ENCODE data around the gene MOV10L1.

The MOV10L1 gene

DNA sequence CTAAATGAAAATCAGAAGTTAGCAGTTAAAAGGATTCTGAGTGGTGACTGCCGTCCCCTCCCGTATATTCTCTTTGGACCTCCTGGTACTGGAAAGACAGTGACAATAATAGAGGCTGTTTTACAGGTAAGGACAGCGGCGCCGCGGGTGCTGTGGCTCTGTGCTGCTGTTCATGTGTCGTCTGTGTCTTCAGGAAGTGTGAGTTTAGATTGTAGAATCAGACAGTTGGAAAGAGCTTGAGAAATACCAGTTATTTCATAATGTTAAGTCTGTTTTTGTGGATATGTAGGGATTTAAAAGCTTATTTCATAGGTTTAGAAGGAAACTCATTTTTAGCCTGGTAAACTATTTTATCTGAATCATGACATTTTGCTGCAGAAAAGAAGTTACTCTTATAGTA lies 53.3 kb downstream of the MOV10L1 start:
- Histone ChIP-seq H3K36me3 (replicated peaks; ENCODE audit: low read depth, low read length) (no peaks in the 10 kb centered on the region), H4K20me1 (ENCODE audit: insufficient read depth, low read length) (no peaks in the 10 kb centered on the region), H3K9ac (ENCODE audit: low read length) (no peak overlapping the region), H3K27me3 (ENCODE audit: low read depth, low read length) (no peaks in the 10 kb centered on the region), H3K4me2 (ENCODE audit: low read length) (no peak overlapping the region), H2AFZ (ENCODE audit: low read depth, low read length) (no peak overlapping the region), H3K4me3 (ENCODE audit: low read length) (no peak overlapping the region), H3K79me2 (ENCODE audit: low read length) (no peaks in the 10 kb centered on the region), H3K9me3 (ENCODE audit: insufficient read depth, low read length) (no peaks in the 10 kb centered on the region), H3K4me1 (ENCODE audit: low read length) (peaks cover 8% of the 10 kb centered on the region), H3K27ac (ENCODE audit: low read length) (no peak overlapping the region)
- TF ChIP-seq CTCF (IDR thresholded peaks at IDR 0.05; ENCODE audit: low read depth, low read length): no peak
- TF ChIP-seq EZH2phosphoT487 (IDR thresholded peaks at IDR 0.05; ENCODE audit: low read depth): no peak

GRCh38 chr22:50144005-50144614 lies 54.3 kb downstream of the MOV10L1 start:
- no peaks in the 10 kb centered on the region for H3K36me3 ChIP-seq (replicated peaks; ENCODE audit: low read depth, low read length)
- no peak overlapping the region for H3K27ac ChIP-seq (ENCODE audit: low read length)
- no peak for TF ChIP-seq EZH2phosphoT487 (IDR thresholded peaks at IDR 0.05; ENCODE audit: low read depth)
- TF ChIP-seq CTCF (IDR thresholded peaks at IDR 0.05; ENCODE audit: low read depth, low read length): peak; percentile 14
- no peak overlapping the region for H3K4me2 ChIP-seq (ENCODE audit: low read length)
- H2AFZ ChIP-seq (ENCODE audit: low read depth, low read length): no peak overlapping the region
- H4K20me1 ChIP-seq (ENCODE audit: insufficient read depth, low read length): no peaks in the 10 kb centered on the region
- H3K4me1 ChIP-seq (ENCODE audit: low read length): peaks cover 11% of the 10 kb centered on the region
- no peaks in the 10 kb centered on the region for H3K79me2 ChIP-seq (ENCODE audit: low read length)
- no peak overlapping the region for H3K9ac ChIP-seq (ENCODE audit: low read length)
- no peak overlapping the region for H3K4me3 ChIP-seq (ENCODE audit: low read length)
- H3K9me3 ChIP-seq (ENCODE audit: insufficient read depth, low read length): no peaks in the 10 kb centered on the region
- H3K27me3 ChIP-seq (ENCODE audit: low read depth, low read length): no peaks in the 10 kb centered on the region

- TF ChIP-seq CTCF (IDR thresholded peaks at IDR 0.05; ENCODE audit: low read depth, low read length) (no peak), EZH2phosphoT487 (IDR thresholded peaks at IDR 0.05; ENCODE audit: low read depth) (no peak)
- H3K9me3 ChIP-seq (ENCODE audit: insufficient read depth, low read length): no peaks in the 10 kb centered on the region
- no peak overlapping the region for H2AFZ ChIP-seq (ENCODE audit: low read depth, low read length)
- H3K4me2 ChIP-seq (ENCODE audit: low read length): no peak overlapping the region
- no peak overlapping the region for H3K9ac ChIP-seq (ENCODE audit: low read length)
- no peaks in the 10 kb centered on the region for H3K36me3 ChIP-seq (replicated peaks; ENCODE audit: low read depth, low read length)
- H3K27ac ChIP-seq (ENCODE audit: low read length): no peak overlapping the region
- H3K79me2 ChIP-seq (ENCODE audit: low read length): no peaks in the 10 kb centered on the region
- H3K27me3 ChIP-seq (ENCODE audit: low read depth, low read length): peaks cover 8% of the 10 kb centered on the region; the same call in 1 of the 2 replicates
- H4K20me1 ChIP-seq (ENCODE audit: insufficient read depth, low read length): no peaks in the 10 kb centered on the region
- peaks cover 2% of the 10 kb centered on the region; the same call in 1 of the 2 replicates for H3K4me1 ChIP-seq (ENCODE audit: low read length)
- no peak overlapping the region for H3K4me3 ChIP-seq (ENCODE audit: low read length)
Measured at GRCh38 chr22:50145721-50146438, 56.1 kb downstream of the MOV10L1 start.

DNA sequence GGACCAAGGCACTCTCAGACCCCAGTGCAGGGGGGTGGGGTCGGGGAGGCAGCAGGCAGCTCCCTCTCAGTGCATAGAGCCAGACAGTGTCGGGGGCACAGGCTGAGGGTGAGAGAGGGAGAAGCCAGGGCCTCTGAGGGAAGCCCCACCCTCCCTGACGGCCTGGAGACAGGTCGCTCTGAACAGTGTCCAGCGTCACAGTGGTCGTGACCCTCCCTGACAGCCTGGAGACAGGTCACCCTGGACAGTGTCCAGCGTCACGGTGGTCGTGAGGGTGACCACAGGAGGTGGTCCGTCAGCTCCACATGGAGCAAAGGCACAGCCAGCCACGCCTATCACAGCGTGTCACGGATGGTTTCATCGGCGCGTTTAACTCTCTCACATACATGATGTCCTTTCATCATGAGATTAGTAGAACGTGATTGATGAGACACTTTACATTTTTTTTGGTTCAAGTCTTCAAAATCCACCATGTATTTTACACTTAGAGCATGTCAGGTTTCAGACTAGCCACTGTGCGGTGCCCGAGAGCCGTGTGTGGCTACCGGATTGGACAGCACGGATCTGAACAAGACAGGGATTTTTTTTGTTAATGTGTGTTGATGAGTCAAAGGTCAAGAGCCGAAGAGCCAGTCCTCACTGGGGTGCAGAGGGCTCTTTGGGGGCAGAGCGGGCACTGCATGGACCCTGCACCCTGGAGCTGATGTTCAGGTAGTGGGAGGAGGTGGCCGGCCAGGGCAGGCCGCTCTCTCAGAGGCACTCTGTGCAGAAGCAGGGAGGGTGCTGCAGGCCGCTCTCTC lies 56.8 kb downstream of the MOV10L1 start:
- H2AFZ ChIP-seq (ENCODE audit: low read depth, low read length): no peak overlapping the region

More for the DNA sequence above, 56.8 kb downstream of the MOV10L1 start:
- Histone ChIP-seq H3K4me1 (ENCODE audit: low read length) (peaks cover 2% of the 10 kb centered on the region; the same call in 1 of the 2 replicates), H3K4me3 (ENCODE audit: low read length) (peak overlapping the region; percentile 4; the same call in 1 of the 2 replicates), H3K36me3 (replicated peaks; ENCODE audit: low read depth, low read length) (no peaks in the 10 kb centered on the region), H3K9me3 (ENCODE audit: insufficient read depth, low read length) (no peaks in the 10 kb centered on the region), H3K27ac (ENCODE audit: low read length) (no peak overlapping the region), H3K79me2 (ENCODE audit: low read length) (no peaks in the 10 kb centered on the region), H3K9ac (ENCODE audit: low read length) (no peak overlapping the region), H3K4me2 (ENCODE audit: low read length) (peak overlapping the region; percentile 31), H4K20me1 (ENCODE audit: insufficient read depth, low read length) (no peaks in the 10 kb centered on the region), H3K27me3 (ENCODE audit: low read depth, low read length) (peaks cover 8% of the 10 kb centered on the region; the same call in 1 of the 2 replicates)
- peak; percentile 82 for TF ChIP-seq CTCF (IDR thresholded peaks at IDR 0.05; ENCODE audit: low read depth, low read length)
- TF ChIP-seq EZH2phosphoT487 (IDR thresholded peaks at IDR 0.05; ENCODE audit: low read depth): no peak
